GM21786 (cell line): ENCODE results near the gene SKAP1.

Experiments used
- ATAC-seq: cut with Tn5 transposase; IDR thresholded peaks from one replicate; pipeline ENCODE4 v1.9.1; 2021; ENCODE audit not compliant: unreplicated experiment

Gene SKAP1

DNA sequence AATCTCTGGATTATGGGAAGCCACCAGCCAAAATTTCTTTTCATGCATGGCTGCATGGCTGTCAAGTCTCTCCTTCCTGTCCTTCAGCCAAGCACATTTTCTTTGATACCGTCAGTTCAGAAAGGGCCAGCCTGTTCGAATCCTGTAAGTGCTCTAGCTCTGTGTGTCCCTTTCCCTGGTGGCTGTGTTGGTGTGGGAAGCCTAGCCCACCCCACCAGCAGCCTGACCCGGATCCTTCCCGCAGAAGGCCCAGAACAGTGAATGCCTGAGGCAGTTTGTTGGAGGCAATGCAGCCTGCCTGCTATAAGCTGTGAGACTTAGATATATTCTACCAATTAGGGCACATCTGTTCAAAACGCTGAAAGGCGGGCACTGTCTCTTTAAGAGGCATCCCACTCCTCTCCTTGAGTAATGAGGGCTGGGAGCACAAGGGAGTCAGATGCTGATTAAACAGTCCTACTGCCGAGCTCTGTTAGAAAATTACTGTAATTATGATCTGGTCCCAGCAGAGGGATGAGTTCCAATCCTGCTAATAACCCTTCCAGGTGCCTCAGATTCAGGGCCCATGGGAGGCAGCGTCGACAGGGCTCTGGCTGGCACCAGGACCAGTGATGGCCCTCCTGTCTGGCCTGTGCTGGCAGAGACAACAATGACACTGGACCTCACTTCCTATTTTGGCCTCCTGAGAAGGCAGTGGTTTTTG, 304.0 kb downstream of the SKAP1 start:
- ATAC-seq = no peak

DNA sequence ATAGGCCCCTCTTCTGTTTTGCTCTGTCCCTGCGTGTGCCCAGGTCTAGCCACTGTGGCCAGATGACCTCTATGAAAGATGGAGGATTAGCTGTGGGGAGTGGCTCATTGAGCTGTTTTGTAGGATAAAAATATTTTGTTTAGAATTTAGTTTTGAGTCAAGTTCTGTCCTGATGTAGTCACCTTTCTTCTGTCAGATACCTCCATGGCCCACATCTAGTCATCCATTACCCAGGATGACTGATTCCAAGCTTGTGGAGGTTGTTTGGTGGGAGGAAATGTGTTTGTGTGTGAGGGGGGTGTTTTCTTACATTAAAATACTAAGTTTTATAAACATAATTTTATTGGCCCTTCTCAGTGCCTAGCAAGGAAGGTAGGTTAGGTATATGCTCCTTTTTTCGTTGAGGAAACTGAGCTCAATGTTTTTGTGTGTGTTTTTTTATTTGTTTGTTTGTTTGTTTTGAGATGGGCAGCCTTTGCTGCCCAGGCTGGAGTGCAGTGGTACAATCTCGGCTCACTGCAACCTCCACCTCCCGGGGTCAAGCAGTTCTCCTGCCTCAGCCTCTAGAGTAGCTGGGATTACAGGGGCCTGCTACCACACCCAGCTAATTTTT, 306.1 kb downstream of the SKAP1 start:
- ATAC-seq = no peak

DNA sequence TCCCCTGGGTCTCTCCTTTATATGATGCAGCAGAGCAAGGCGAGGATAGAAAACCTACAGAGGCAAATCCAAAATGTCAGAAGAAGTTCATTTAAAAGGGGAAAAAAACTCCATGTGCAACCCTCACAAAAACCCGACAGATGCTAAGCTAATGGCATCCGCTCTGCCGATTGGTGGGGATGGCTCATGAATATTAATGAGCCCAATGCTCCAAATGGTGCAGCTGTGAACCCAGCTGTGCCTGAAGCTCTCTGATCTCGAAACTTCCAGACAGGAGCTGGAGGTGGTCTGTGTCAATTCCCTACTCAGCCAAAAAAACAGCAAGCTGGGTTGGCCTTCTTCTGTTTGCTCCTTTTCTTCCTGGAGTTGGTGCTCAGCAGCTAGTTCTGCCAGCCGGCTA, 306.9 kb downstream of the SKAP1 start:
- ATAC-seq = no peak

DNA sequence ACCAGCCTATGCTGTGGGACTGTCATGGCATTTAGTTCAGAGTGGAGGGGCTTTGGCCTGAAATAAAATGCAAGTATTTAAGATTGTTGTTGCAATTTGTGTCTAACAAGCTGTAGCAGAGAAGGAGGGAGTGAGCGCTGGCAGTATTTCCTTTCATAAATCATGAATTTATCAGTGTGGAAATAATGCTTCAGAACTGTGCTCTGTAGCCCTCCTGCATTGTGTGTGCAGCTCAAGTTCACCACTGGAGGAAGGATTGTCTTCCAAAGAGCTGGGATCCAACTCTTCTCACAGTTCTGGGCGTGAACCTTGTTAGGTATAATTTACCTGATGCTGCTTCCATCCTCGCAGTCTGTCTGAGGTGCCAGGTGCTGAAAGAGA, 307.4 kb downstream of the SKAP1 start:
- no peak for ATAC-seq

DNA sequence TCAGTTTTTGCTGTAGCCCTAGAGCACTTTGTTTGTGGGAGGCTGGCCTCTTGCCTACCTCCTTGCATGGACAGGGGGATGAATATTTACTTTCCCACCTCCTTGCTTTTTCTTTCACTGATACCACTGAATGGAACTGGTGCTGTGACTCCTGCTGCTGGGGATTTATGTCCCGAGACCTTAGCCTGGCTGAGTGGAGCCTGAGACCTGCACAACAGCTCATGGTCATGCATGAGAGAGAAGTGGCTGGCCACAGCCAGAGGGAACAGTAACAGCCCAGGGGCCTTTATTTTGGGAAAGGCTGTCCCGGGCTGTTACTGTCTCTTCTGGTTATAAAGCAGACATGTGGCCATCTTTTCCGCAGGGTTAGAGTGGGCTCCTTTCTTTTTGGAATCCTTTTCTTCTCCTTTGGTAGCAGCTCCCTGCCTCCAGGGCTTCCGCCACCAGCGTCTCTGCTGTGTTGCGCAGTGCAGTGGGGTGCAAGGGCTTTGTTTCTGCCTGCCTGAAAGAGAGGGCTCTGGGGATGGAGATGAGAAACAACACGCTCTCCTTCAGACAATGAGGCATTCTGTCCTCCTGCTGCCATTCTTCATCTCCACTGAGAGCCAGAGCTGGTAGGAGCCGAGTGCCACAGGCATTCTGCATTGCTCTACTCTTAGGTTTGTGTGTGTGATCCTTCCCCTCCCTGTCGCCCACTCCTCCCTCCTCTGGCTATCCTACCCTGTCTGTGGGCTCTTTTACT, 307.9 kb downstream of the SKAP1 start:
- ATAC-seq = no peak

DNA sequence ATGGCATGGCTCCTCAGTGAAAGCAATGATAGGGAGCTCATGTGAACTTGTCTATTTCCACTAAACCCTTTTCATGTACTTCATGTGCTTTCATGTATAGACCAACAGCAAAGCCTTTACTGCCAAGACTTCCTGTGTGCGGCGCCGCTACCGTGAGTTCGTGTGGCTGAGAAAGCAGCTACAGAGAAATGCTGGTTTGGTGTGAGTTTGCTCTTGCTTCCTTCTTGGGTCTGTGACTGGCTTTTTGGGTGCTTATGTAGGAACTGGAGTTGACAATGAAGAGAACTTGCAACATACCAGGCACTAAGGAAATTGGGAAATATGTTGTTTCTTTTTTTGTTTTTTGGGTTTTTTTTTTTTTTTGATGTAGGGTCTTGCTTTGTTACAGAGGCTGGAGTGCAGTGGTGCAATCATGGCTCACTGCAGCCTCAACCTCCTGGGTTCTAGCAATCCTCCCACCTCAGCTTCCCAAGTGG, 316.8 kb downstream of the SKAP1 start:
- peak; percentile 41 for ATAC-seq

DNA sequence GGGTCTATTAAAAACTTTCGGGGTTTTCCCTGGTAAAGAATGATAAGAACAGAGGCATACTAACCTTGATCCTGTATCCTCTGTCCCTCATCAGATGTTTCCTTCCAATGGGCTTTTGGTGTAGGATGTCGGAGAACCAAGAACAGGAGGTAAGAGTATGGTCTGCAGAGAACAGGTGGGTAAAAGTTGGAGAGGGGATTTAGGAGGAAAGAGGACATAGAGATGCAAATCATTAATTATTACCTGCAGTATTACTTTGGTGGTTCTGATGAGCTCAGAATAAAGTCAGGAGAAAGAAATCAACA, 318.1 kb downstream of the SKAP1 start:
- no peak for ATAC-seq

DNA sequence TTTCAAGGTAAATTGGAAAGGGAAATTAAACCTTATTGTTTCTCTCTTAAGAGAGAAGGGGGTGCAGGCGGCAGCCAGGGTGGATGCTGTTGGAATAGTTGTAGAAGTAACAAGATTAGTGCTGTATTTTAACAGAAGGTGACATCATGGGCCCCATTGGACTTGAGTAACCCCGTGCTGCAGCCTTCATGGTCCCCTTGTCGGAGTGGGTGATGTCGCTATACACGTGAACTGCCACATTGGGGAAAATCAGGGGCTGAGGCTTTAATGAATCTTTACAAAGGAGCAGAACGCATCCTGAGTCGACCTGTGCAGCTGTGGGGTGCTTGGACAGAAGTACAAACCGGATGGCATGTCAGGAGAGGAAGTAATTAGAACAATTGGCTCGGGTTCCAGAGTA, 319.3 kb downstream of the SKAP1 start:
- ATAC-seq = no peak

DNA sequence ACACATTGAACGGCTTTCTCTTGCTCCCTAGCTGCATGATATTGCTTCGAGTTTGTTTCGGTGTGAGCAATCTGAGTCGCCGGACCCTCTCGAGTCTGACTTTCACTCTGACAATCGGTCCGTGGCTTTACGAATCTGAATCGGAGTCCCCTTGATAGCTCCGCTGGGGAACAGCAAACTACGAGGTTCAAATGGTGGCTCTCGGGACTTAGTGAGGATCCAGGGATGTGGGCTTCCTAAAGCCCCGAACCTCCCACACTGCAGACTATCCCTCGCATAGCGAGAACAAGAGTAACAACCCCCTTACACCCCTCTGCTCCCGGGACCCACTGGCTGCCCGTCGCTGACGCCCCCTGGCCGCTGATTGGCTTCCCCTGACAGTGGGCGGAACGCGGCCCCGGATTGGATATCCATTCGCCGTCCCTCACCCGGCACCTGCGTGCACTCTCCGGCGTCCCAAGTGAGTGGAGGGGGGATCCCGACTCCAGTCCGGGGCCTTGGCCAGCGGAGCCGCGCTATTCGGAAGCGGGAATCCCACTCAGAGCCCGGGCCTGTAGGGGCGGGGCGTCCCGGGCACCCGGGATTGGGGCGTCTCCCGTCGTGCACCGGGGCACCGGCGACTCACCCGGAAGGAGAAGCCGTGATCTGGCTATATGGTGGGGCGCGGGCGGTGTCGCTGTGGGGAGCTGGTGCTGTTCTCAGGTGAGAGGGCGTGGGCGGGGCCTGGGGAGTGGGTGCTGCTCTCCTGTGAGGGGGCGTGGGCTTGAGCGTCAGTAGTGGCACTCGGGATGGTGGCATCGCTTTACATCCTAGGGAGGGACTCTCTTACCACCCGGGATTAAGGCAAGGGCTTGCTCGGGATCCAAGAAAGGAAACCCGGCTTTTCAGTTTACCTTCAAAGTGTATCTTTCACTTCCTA, 322.6 kb downstream of the SKAP1 start, which contains the start of gene SNX11:
Gene SNX11 (plus strand): TSS at position 630 of the 919 bp plus-strand sequence. CDS start 4,278 bp downstream, outside the sequence.
- ATAC-seq = peak; percentile 73

DNA sequence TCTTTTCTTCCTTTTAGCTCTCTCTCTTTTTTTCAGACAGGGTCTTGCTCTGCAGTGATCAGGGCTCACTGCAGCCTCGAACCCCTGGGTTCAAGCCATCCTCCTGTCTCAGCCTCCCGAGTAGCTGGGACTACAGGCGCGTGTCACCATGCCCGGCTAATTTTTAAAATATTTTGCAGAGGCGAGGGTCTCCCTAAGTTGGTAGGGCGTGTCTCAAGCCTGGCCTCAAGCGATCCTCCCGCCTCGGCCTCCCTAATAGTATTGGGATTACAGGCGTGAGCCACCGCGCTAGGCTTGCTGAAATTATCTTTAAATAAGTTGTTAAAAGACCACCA, 323.2 kb downstream of the SKAP1 start:
- ATAC-seq = no peak

DNA sequence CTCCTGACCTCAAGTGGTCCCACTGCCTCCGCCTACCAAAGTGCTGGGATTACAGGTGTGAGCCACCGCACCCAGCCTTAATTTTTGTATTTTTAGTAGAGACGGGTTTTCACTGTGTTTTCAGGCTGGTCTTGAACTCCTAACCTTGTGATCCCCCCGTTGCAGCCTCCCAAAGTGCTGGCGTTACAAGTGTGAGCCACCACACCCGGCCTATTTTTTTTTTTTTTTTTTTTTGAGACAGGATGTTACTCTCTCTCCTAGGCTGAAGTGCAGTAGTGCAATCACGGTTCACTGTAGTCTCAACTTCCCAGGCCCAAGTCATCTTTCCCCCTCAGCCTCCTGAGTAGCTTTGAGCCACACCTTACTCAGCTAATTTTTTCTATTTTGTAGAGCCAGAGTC, 325.6 kb downstream of the SKAP1 start:
- no peak for ATAC-seq

DNA sequence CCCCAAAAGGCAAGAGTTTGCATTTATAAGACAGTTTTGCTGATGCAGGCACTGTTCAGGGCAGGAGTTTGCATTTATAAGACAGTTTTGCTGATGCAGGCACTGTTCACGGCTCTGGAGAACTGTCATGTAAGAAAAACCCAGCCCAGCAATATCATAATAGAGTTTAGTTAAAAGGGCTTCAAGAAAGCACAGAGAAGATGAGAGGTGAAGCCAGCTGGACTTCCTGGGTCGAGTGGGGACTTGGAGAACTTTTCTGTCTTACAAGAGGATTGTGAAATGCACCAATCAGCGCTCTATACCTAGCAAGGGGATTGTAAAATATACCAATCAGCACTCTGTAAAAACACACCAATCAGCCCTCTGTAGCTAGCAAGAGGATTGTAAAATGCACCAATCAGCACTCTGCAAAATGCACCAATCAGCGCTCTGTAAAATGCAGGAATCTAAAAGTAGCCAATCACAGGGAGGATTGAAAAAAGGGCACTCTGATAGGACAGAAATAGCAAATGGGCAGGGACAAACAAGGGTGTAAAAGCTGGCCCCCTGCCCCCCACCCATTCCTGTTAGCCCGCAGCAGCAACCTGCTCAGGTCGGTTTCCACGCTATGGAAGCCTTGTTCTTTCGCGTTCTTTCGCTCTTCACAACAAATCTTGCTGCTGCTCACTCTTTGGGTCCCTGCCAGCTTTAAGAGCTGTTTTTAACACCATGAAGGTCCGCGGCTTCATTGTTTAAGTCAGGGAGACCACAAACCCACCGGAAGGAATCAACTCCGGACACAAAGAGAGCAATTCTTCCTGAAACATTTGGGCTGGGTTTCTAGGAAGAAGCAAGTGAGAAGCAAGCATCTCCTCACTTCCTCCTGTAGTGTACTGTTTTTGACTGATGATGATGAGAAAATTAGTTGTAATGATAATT, 327.0 kb downstream of the SKAP1 start:
- no peak for ATAC-seq

DNA sequence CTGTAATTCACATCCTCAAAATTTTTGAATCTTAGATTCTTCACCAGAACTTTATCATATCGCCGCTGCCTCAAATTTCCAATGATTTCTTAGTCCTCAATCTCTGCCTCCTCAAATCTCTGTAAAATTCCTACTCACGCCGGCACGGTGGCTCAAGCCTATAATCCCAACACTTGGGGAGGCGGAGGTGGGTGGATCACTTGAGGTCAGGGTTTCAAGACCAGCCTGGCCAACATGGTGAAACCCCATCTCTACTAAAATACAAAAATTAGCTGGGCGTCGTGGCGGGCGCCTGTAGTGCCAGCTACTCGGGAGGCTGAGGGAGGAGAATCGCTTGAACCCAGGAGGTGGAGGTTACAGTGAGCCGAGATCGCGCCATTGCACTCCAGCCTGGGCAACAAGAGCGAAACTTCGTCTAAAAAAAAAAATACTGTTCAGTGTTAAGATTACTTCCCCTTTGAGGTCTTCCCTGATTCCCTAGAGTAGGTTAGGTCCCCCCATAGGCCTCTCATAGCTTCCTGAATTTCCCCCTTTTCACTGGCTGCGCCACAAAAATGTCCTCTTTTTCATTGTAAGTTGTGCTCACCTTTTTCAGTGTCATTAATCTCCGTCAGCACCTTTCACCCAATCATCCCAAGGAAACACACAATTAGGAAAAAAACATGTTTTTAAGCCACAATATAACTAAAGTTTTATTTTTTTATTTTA, 327.8 kb downstream of the SKAP1 start:
- no peak for ATAC-seq

DNA sequence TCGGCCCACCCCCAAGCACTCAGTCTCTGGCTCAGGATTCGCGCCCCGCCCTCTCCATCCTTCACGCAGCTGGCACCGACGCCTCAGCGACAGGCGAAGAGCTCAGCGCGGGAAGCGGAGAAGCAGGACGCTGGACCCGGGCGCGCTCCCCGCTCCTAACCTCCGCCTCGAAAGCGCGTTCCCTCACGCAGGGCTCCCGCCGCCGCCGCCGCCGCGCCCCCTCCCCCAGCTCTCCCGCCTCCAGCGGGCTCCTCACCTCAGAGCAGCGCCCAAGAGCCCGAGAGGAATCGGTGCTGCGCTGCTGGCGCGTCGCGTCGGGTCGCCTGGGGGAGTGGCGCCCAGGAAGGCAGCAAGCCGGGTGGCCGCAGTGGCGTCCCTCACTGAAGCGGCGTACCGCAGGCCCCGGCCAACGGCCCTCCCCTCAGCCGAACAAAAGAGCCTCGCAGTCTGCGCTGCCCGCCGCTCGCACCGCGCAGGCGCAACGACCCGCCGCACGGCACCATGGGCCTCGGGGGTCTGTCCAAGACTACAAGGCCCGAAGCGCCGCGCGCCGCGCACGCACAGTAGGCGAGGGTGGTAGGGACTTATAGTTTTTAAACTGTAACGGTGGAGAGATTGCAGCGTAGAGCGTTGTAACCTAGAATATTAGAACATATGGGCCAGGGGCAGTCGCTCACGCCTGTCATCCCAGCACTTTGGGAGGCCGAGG, 328.8 kb downstream of the SKAP1 start, which contains the start of gene CBX1:
Gene CBX1 (minus strand): TSS at position 467 of the 709 bp plus-strand sequence. CDS start 24,474 bp downstream, outside the sequence.
- ATAC-seq = peak; percentile 82

DNA sequence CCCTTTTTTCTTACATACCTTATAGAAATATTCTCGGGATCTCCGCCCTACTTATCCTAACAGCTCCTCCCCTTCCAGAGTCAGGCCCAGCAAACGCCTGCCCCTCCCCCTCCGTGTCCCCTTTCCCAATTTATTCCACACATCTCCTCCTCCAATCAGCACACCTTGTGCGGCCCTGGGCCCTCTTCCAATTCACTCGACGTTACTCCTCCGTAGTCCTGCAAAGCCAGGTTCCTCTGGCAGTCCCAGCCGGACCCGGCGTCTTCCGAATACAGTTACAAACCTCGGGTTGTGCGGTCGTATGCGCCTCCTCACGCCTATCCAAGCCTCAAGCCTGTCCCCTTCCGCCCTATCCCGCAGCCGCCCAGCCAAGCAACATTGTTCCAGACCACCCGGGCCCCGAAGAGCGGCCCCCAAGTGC, 329.4 kb downstream of the SKAP1 start:
- no peak for ATAC-seq

DNA sequence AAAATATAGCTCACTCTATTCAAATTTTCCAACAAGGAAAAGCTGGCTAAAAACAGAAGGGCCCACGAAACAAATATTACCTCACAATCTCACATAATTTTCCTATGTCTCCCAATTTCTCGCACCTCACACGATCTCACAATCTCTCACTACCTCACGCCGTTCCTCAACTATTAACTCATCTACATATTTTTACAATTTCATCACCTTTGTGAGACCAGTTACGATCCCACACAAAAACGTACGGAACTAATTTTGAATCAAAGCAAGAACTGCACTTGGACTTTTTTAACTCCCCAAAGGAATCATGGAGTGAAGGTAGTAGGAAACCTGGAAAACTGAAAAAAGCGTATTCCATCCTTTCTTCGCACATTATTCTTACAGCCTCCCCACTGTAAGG, 329.9 kb downstream of the SKAP1 start:
- ATAC-seq = no peak

DNA sequence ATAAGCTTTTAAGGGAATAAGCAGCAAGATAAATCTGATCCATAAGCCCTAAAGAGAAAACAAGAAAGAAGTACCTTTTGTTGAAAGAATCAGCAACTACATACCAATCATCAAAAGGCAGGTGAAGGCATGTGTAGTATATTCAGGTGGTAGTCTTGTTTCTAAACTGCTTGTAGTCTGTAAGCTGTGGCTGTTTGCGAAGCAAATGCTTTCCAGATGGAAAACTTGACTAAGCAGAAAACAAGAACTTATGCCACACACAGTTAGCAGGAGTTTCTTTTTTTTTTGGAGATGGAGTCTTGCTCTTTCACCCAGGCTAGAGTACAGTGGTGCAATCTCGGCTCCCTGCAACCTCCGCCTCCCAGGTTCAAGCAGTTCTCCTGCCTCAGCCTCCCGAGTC, 334.4 kb downstream of the SKAP1 start:
- ATAC-seq = no peak

DNA sequence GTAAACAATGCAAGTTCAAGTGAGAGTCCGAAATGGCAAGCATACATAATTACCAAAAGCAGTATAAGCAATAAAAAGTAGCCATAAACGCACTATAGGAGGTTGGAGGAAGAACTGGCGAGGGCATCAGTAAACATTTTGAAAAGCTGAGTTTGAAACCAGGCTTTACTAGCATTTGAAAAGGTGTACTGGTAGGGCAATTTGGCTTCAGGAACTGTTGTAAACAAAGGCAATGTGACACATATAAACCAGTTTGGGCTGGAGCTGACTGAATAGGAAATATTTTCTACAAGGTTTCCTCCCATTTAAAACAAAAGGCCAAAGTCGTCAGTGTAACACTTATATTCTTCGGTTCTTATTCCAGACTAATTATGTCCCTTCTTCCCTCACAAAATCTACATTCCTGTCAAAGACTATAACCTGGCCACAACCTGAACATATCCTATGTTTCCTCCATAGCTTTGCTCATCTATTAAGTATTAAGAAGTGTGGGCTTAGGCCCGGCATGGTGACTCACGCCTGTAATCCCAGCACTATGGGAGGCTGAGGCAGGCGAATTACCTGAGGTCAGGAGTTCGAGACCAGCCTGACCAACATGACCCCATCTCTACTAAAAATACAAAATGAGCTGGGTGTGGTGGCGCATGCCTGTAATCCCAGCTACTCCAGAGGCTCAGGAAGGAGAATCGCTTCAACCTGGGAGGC, 336.5 kb downstream of the SKAP1 start:
- no peak for ATAC-seq
